ENCODE results near the gene SLC41A1. TPM values are rescaled to one million over a fixed set of nuclear protein-coding genes. Genes with fewer than 3 reads are reported as not detected.

Gene SLC41A1
- polyA plus RNA-seq, 1 of the 3 experiments (the other 2 are of a cell fraction): 18.3 TPM

DNA sequence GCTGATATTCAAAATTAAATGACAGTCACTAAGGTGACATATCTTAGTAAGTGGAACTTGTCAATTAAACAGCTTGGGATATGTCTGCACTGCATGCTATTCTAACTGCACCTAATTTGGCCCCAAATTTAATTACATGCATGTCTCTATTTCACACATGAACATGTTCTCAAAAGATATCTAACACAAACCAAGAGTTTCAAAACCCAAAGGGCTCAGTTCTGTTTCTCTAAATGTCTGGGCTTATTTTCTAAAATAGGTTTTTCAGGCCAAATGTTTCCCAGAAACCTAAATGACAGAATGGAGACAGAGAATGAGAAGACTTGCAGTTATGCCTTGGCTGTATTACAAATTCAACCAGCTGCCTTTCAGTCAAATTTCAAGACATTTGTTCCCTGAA, 49.0 kb downstream of the SLC41A1 start:
- Histone ChIP-seq H3K79me2 (ENCODE audit: insufficient read depth) (no peaks in the 10 kb centered on the region), H4K20me1 (ENCODE audit: insufficient read depth) (no peaks in the 10 kb centered on the region), H3K27me3 (ENCODE audit: insufficient read depth) (no peaks in the 10 kb centered on the region), H3K4me3 (ENCODE audit: low read depth in 2 of 2, low read length in 1 of 2) (no peak overlapping the region), H3K4me1 (ENCODE audit: control insufficient read depth in 1 of 2, insufficient read depth in 2 of 2, low read depth in 1 of 2, low read length in 1 of 2) (no peaks in the 10 kb centered on the region), H3K4me2 (no peak overlapping the region), H3K9ac (no peak overlapping the region), H2AFZ (ENCODE audit: low read depth) (no peak overlapping the region), H3K9me3 (no peaks in the 10 kb centered on the region), H3K9me2 (no peaks in the 10 kb centered on the region), H3F3A (replicated peaks; ENCODE audit: insufficient read depth) (no peaks in the 10 kb centered on the region), H3K27ac (ENCODE audit: low read depth in 2 of 2, low read length in 1 of 2) (no peak overlapping the region), H3K36me3 (replicated peaks in 1 of 2; ENCODE audit: control insufficient read depth in 1 of 2, insufficient read depth in 2 of 2, low read length in 1 of 2) (no peaks in the 10 kb centered on the region)
- CTCF ChIA-PET: interaction anchor here (1.1 to 1.3 kb wide), 3 partner anchors 8 to 213 kb away, joined by 3 read pairs; no protein-coding TSS in a partner anchor
- DNase-seq: no peak
- TF ChIP-seq SIN3A (IDR thresholded peaks at IDR 0.05; ENCODE audit: borderline replicate concordance, low read depth, low read length) (no peak), ELF1 (IDR thresholded peaks at IDR 0.05) (no peak), SMC3 (IDR thresholded peaks at IDR 0.05; ENCODE audit: low read depth, low read length) (no peak), NRF1 (IDR thresholded peaks at IDR 0.05; ENCODE audit: low read depth, low read length) (no peak), EZH2phosphoT487 (IDR thresholded peaks at IDR 0.05; ENCODE audit: borderline replicate concordance, low read depth) (no peak), GATA2 (CRISPR knock-in tag; IDR thresholded peaks at IDR 0.05) (no peak), NFIC (IDR thresholded peaks at IDR 0.05; ENCODE audit: borderline replicate concordance) (no peak), TAF1 (IDR thresholded peaks at IDR 0.05; ENCODE audit: borderline replicate concordance, low read depth, low read length) (no peak), MEF2A (IDR thresholded peaks at IDR 0.05; ENCODE audit: borderline replicate concordance, low read depth) (no peak), TEAD4 (IDR thresholded peaks at IDR 0.05; ENCODE audit: borderline replicate concordance, insufficient read depth) (no peak), RCOR1 (IDR thresholded peaks at IDR 0.05; ENCODE audit: low read length) (no peak), FOSL2 (IDR thresholded peaks at IDR 0.05; ENCODE audit: borderline replicate concordance, low read depth) (no peak), RXRA (IDR thresholded peaks at IDR 0.05; ENCODE audit: borderline replicate concordance, low read depth) (no peak), CHD2 (IDR thresholded peaks at IDR 0.05; ENCODE audit: low read length, partially characterized antibody) (no peak)
- TF ChIP-seq, protein P1, sequence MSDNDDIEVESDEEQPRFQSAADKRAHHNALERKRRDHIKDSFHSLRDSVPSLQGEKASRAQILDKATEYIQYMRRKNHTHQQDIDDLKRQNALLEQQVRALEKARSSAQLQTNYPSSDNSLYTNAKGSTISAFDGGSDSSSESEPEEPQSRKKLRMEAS (IDR thresholded peaks at IDR 0.05; ENCODE audit: low read depth): no peak
- TF ChIP-seq, protein P2, sequence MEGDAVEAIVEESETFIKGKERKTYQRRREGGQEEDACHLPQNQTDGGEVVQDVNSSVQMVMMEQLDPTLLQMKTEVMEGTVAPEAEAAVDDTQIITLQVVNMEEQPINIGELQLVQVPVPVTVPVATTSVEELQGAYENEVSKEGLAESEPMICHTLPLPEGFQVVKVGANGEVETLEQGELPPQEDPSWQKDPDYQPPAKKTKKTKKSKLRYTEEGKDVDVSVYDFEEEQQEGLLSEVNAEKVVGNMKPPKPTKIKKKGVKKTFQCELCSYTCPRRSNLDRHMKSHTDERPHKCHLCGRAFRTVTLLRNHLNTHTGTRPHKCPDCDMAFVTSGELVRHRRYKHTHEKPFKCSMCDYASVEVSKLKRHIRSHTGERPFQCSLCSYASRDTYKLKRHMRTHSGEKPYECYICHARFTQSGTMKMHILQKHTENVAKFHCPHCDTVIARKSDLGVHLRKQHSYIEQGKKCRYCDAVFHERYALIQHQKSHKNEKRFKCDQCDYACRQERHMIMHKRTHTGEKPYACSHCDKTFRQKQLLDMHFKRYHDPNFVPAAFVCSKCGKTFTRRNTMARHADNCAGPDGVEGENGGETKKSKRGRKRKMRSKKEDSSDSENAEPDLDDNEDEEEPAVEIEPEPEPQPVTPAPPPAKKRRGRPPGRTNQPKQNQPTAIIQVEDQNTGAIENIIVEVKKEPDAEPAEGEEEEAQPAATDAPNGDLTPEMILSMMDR (IDR thresholded peaks at IDR 0.05): no peak
- TF ChIP-seq, protein P3, sequence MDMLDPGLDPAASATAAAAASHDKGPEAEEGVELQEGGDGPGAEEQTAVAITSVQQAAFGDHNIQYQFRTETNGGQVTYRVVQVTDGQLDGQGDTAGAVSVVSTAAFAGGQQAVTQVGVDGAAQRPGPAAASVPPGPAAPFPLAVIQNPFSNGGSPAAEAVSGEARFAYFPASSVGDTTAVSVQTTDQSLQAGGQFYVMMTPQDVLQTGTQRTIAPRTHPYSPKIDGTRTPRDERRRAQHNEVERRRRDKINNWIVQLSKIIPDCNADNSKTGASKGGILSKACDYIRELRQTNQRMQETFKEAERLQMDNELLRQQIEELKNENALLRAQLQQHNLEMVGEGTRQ (IDR thresholded peaks at IDR 0.05; ENCODE audit: borderline replicate concordance, low read depth, low read length): no peak
- TF ChIP-seq, protein P4, sequence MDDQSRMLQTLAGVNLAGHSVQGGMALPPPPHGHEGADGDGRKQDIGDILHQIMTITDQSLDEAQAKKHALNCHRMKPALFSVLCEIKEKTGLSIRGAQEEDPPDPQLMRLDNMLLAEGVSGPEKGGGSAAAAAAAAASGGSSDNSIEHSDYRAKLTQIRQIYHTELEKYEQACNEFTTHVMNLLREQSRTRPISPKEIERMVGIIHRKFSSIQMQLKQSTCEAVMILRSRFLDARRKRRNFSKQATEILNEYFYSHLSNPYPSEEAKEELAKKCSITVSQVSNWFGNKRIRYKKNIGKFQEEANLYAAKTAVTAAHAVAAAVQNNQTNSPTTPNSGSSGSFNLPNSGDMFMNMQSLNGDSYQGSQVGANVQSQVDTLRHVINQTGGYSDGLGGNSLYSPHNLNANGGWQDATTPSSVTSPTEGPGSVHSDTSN (IDR thresholded peaks at IDR 0.05): no peak
- POLR2A ChIA-PET: no interaction called here

All from SK-N-SH (cell line).